Sigmoid colon (tissue), 7 donors: ENCODE results near the gene GPR155. TPM values are rescaled to one million over a fixed set of nuclear protein-coding genes. Genes with fewer than 3 reads are reported as not detected.
"Not testable (repeated sequence)": the region's sequence is repeated elsewhere in the genome, so short reads cannot be mapped to it uniquely, and the experiment has no call there.

Source experiments
- DNase-seq: peaks from one replicate; pipeline ENCODE4 v3.0.0-alpha.2; 2019
- H3K27ac ChIP-seq, 4 donors: fragments of 200-600 bp; sonication (generic); one replicate each; pipeline ENCODE4 v1.5.1; 2016 to 2019; ENCODE audit warnings: mild to moderate bottlenecking in 1 of 4
- H3K27me3 ChIP-seq, 3 donors: fragments of 200-600 bp; sonication (generic); one replicate each; pipeline ENCODE4 v1.5.1; 2019; ENCODE audit warnings: mild to moderate bottlenecking in 1 of 3
- H3K36me3 ChIP-seq, 4 donors: fragments of 200-600 bp; sonication (generic); one replicate each; pipeline ENCODE4 v1.5.1; 2016 to 2019
- H3K4me1 ChIP-seq, 4 donors: fragments of 200-600 bp; sonication (generic); one replicate each; pipeline ENCODE4 v1.5.1; 2017 to 2019
- H3K4me3 ChIP-seq, 4 donors: fragments of 200-600 bp; sonication (generic); one replicate each; pipeline ENCODE4 v1.5.1; 2017 to 2019; ENCODE audit warnings: mild to moderate bottlenecking in 2 of 4, moderate library complexity in 1 of 4
- H3K9me3 ChIP-seq, 4 donors: fragments of 200-600 bp in 3 of 4; sonication (generic) in 3 of 4; one replicate each; pipeline versions ENCODE4 v1.5.1 to v1.6.1; 2013 to 2019
- EP300 ChIP-seq, 4 donors: sonication (generic); formaldehyde crosslinking; IDR thresholded peaks; one replicate each; pipeline ENCODE4 v1.6.1; 2017; ENCODE audit warnings: antibody characterized with exemption in 4 of 4
- POLR2A ChIP-seq, 2 donors: fragments of 450-650 bp; IDR thresholded peaks; one replicate each; pipeline ENCODE4 v1.6.1; 2016; ENCODE audit warnings: antibody characterized with exemption in 2 of 2, mild to moderate bottlenecking in 2 of 2, moderate library complexity in 2 of 2
- POLR2AphosphoS5 ChIP-seq, 4 donors: sonication (generic); formaldehyde crosslinking; IDR thresholded peaks; one replicate each; pipeline ENCODE4 v1.6.1; 2017; ENCODE audit warnings: antibody characterized with exemption in 4 of 4
- WGBS, 2 donors: extraction: QIAGEN DNeasy Blood & Tissue Kit; methylation state at CpG; one replicate each; pipeline ENCODE4 v1.1.7; 2013; 5-methylcytosine and 5-hydroxymethylcytosine counted together
- intact Hi-C: fragments of 100-400 bp; cut with DNase I; formaldehyde crosslinking; loops from one replicate; pipeline ENCODE4 v1.15.1; 2023
- polyA plus RNA-seq, 3 donors: library from polyadenylated mRNA; stranded (reverse); fragments of 200-250 nt; gene quantifications; one replicate each; pipeline ENCODE4 v1.2.3, GENCODE V29; 2013
- total RNA-seq, 4 donors: library from RNA; depleted of rRNA; stranded (reverse); fragments of >200 nt; gene quantifications; one replicate each; pipeline ENCODE4 v1.1.0, GENCODE V29; 2016
- TF ChIP-seq, protein P1 (sequence below), 4 experiments: fragments of 450-650 bp in 3 of 4; fragments of 200-600 bp in 1 of 4; IDR thresholded peaks; one replicate each; pipeline ENCODE4 v1.5.1; 2016 to 2019; ENCODE audit warnings: antibody characterized with exemption in 4 of 4, mild to moderate bottlenecking in 3 of 4, moderate library complexity in 2 of 4
- donor health status: healthy with polysubstance abuse.
- donor health status: Bipolar disorder and iron deficiency.
- donor health status: healthy.

Gene GPR155
- total and polyA plus RNA-seq, 7 donors, result under 0.01 to 28.9 (median 19.1) TPM

DNA sequence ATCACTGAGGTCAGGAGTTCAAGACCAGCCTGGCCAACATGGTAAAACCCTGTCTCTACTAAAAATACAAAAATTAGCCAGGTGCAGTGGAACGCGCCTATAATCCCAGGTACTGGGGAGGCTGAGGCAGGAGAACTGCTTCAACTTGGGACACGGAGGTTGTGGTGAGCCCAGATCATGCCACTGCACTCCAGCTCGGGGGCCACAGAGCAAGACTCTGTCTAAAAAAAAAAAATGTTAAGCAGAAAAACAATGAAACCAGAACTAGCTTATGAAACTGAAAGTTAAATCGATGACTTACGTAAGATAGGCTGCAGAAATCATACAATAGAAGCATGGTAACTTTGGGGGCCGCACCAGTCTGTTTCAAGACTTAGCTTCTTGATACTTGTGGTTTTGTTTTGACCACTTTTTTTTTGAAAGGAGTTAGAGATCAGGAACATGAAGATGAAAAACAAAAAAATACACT, 6.2 kb upstream of the GPR155 start:
- no peaks in the 10 kb centered on the region for H3K4me1 ChIP-seq
- intact Hi-C loops, result no loop called here
- H3K27ac ChIP-seq, result peak overlapping the region; percentile 39 to 57 (median 49)
- WGBS, 2 donors, result 47 to 83% methylated on average over 7 of the region's 7 CpGs
- H3K9me3 ChIP-seq, result no peaks in the 10 kb centered on the region
- no peak for DNase-seq
- no peak for TF ChIP-seq POLR2AphosphoS5 (IDR thresholded peaks at IDR 0.05)
- TF ChIP-seq POLR2A (IDR thresholded peaks at IDR 0.05), result no peak
- TF ChIP-seq EP300 (IDR thresholded peaks at IDR 0.05), result no peak
- TF ChIP-seq, protein P1, sequence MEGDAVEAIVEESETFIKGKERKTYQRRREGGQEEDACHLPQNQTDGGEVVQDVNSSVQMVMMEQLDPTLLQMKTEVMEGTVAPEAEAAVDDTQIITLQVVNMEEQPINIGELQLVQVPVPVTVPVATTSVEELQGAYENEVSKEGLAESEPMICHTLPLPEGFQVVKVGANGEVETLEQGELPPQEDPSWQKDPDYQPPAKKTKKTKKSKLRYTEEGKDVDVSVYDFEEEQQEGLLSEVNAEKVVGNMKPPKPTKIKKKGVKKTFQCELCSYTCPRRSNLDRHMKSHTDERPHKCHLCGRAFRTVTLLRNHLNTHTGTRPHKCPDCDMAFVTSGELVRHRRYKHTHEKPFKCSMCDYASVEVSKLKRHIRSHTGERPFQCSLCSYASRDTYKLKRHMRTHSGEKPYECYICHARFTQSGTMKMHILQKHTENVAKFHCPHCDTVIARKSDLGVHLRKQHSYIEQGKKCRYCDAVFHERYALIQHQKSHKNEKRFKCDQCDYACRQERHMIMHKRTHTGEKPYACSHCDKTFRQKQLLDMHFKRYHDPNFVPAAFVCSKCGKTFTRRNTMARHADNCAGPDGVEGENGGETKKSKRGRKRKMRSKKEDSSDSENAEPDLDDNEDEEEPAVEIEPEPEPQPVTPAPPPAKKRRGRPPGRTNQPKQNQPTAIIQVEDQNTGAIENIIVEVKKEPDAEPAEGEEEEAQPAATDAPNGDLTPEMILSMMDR (IDR thresholded peaks at IDR 0.05), result no peak
- no peaks in the 10 kb centered on the region for H3K27me3 ChIP-seq
- no peak overlapping the region for H3K4me3 ChIP-seq
- H3K36me3 ChIP-seq, result no peaks in the 10 kb centered on the region

DNA sequence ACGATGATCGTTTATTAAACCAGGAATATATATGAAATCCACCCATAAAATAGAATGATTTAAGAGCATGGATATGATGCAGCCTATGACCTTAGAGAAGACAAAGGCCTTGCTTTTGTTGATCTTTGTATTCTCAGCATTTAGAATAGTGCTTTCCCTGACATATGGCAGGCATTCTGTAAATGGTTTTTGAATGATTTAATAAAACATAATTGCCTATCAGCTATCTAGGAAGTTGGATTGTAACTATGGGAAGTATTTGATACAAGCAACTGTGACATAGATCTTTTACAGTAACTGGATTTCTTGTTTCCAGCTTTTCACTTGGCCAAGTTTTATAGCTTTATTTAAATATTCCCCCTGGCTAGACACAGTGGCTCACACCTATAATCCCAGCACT, 5.1 kb upstream of the GPR155 start:
- H3K27me3 ChIP-seq, result no peaks in the 10 kb centered on the region
- no peak overlapping the region for H3K27ac ChIP-seq
- no peak overlapping the region for H3K4me3 ChIP-seq
- no peaks in the 10 kb centered on the region for H3K4me1 ChIP-seq
- intact Hi-C loops, result no loop called here
- TF ChIP-seq EP300 (IDR thresholded peaks at IDR 0.05) (no peak), POLR2AphosphoS5 (IDR thresholded peaks at IDR 0.05) (no peak), POLR2A (IDR thresholded peaks at IDR 0.05) (no peak)
- TF ChIP-seq, protein P1 (IDR thresholded peaks at IDR 0.05), result no peak
- no peaks in the 10 kb centered on the region for H3K9me3 ChIP-seq
- DNase-seq, result no peak
- no peaks in the 10 kb centered on the region for H3K36me3 ChIP-seq
- WGBS, 2 donors, result 89 to 91% methylated on average over 2 of the region's 2 CpGs

DNA sequence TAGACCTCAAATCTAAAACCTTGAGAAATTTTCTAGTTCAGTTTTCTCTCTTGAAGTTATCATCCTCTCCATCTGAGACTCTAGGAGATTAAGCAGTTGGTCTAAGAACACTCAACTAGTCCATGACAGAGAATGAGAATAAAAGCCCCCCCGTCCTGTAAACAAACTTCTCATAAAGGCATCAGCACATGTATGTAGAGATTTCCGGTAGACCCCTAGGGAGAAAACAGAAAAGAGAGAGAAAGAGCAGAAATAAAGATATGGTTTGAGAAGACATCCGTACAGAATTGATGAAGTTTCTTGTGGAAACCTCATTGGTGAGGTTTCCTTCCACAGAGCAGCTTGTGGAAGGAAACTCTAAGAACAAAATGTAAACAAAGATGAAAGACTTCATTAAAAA, 3.2 kb upstream of the GPR155 start:
- H3K27me3 ChIP-seq, result no peaks in the 10 kb centered on the region
- no peak for TF ChIP-seq EP300 (IDR thresholded peaks at IDR 0.05)
- no peak for TF ChIP-seq POLR2A (IDR thresholded peaks at IDR 0.05)
- TF ChIP-seq, protein P1 (IDR thresholded peaks at IDR 0.05), result no peak
- TF ChIP-seq POLR2AphosphoS5 (IDR thresholded peaks at IDR 0.05), result no peak
- H3K4me1 ChIP-seq, result peaks cover 0 to 6% (median 3%) of the 10 kb centered on the region in 4 donors
- 73 to 80% methylated on average over 3 of the region's 3 CpGs for WGBS, 2 donors
- no peak overlapping the region for H3K4me3 ChIP-seq
- no peak overlapping the region for H3K27ac ChIP-seq
- no peaks in the 10 kb centered on the region for H3K9me3 ChIP-seq
- no peaks in the 10 kb centered on the region for H3K36me3 ChIP-seq
- DNase-seq, result no peak
- intact Hi-C loops, result no loop called here

DNA sequence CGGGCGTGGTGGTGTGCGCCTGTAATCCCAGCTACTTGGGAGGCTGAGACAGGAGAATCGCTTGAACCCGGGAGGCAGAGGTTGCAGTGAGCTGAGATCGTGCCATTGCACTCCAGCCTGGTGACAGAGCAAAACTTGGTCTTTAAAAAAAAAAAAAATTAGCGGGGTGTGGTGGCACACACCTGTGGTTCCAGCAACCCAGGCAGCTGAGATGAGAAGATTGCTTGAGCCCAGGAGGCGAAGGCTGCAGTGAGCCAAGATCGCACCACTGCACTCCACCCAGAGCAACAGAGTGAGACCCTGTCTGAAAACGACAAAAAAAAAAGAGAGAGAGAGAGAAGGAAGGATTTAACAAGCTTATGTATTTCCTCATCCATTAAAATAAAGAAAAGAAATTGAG, 2.7 kb upstream of the GPR155 start:
- not testable (repeated sequence) for H3K36me3 ChIP-seq, H3K27me3 ChIP-seq, H3K27ac ChIP-seq, H3K9me3 ChIP-seq, DNase-seq, H3K4me3 ChIP-seq
- intact Hi-C loops, result loop anchor here (5.0 kb wide), 1 partner anchor 118 kb away; no protein-coding TSS in a partner anchor
- H3K4me1 ChIP-seq, result peaks cover 0 to 11% (median 6%) of the 10 kb centered on the region in 4 donors
- WGBS, 2 donors, result 83 to 89% methylated on average over 7 to 8 of the region's 10 CpGs

- Histone ChIP-seq H3K27me3 (no peaks in the 10 kb centered on the region), H3K4me3 (peak overlapping the region; percentile 36 to 89 (median 80)), H3K4me1 (peaks cover 0 to 20% (median 6%) of the 10 kb centered on the region in 4 donors), H3K36me3 (no peaks in the 10 kb centered on the region), H3K9me3 (no peaks in the 10 kb centered on the region), H3K27ac (peak overlapping the region; percentile 87 to 97 (median 93))
- TF ChIP-seq POLR2A (IDR thresholded peaks at IDR 0.05) (no peak), POLR2AphosphoS5 (IDR thresholded peaks at IDR 0.05) (no peak)
- 96 to 99% methylated on average over 8 of the region's 8 CpGs for whole genome bisulfite sequencing, 2 donors
- intact Hi-C loops, result loop anchor here (2.0 to 5.0 kb wide), 3 partner anchors 73 to 195 kb away; no protein-coding TSS in a partner anchor
- no peak for DNase-seq
Measured at GRCh38 chr2:174487820-174488162, 962 bp upstream of the GPR155 start.
